Thoracic aorta (tissue), 2 donors: ENCODE measurements around the gene COX14. TPM values are rescaled to one million over a fixed set of nuclear protein-coding genes. Genes with fewer than 3 reads are reported as not detected.
A peak's percentile ranks its signal among the peaks of the same experiment; 100 is the strongest.

Experiments
- ATAC-seq: fragments of 150-250 bp; one replicate; pipeline ENCODE4 v1.8.0; 2017; ENCODE audit warnings: low read depth; ENCODE audit not compliant: insufficient number of reproducible peaks, low FRiP score
- DNase-seq: peaks from one replicate; pipeline ENCODE4 v3.0.0-alpha.2; 2020; ENCODE audit warnings: low spot score
- H3K27ac ChIP-seq, 2 donors: fragments of 200-600 bp; sonication (generic); 1 replicate in 1 of 2; 2 replicates in 1 of 2; pipeline ENCODE4 v1.5.1; 2016; ENCODE audit warnings: mild to moderate bottlenecking in 2 of 2, moderate library complexity in 2 of 2
- H3K27me3 ChIP-seq: fragments of 200-600 bp; sonication (generic); replicated peaks from 2 replicates; pipeline ENCODE4 v1.6.0; 2016; ENCODE audit warnings: mild to moderate bottlenecking; ENCODE audit not compliant: insufficient read depth
- H3K36me3 ChIP-seq: fragments of 200-600 bp; sonication (generic); one replicate; pipeline ENCODE4 v1.5.1; 2016
- H3K4me1 ChIP-seq, 2 donors: fragments of 200-600 bp; sonication (generic); 1 replicate in 1 of 2; 2 replicates in 1 of 2; pipeline versions ENCODE4 v1.5.1 to v1.6.0; 2016; ENCODE audit warnings: low read depth in 2 of 2, mild to moderate bottlenecking in 1 of 2; ENCODE audit not compliant: control insufficient read depth in 1 of 2
- H3K4me3 ChIP-seq: fragments of 200-600 bp; sonication (generic); 2 replicates; pipeline ENCODE4 v1.5.1; 2016; ENCODE audit warnings: mild to moderate bottlenecking
- H3K9me3 ChIP-seq: fragments of 200-600 bp; sonication (generic); 2 replicates; pipeline ENCODE4 v1.5.1; 2016
- CTCF ChIP-seq: fragments of 200-600 bp; sonication (generic); IDR thresholded peaks from one replicate; pipeline ENCODE4 v1.5.1; 2019; ENCODE audit warnings: antibody characterized with exemption
- total RNA-seq, 2 donors: library from RNA; depleted of rRNA; stranded (reverse); fragments of >200 nt; gene quantifications; one replicate each; pipeline versions ENCODE4 v1.1.0 to v1.2.3, GENCODE V29; 2016

The COX14 gene
- total RNA-seq, 2 donors from 2014 or later, result 50.8 to 57.2 TPM

- DNase-seq, result peak; percentile 95
Observed at GRCh38 chr12:50167049-50167828, 55.2 kb downstream of the COX14 start, which contains the start of gene CERS5. Gene CERS5 (minus strand): TSS chr12:50167369. CDS start chr12:50167297, 72 bp downstream.

More at GRCh38 chr12:50167049-50167828, 55.2 kb downstream of the COX14 start, which contains the start of gene CERS5:
- Histone ChIP-seq H3K4me3 (peak within 1 kb of the TSS; percentile 99), H3K27ac (peak within 1 kb of the TSS; percentile 96 to 97), H3K36me3 (no peaks in the 10 kb centered on the region), H3K9me3 (no peaks in the 10 kb centered on the region), H3K27me3 (no peaks in the 10 kb centered on the region), H3K4me1 (peaks cover 0 to 36% of the 10 kb centered on the region in 2 donors)
- peak; percentile 31 for TF ChIP-seq CTCF
- peak; percentile 93 for ATAC-seq

Other genes with a start within 250 kb of the COX14 start
- gene FAIM2, start 208.3 kb upstream of the COX14 start, total RNA-seq, result 1 to 10 TPM; 2.8 TPM
- 1 to 10 TPM in 1 of 2 donors, not detected in 1; 3.0 TPM for gene AQP2, start 161.5 kb upstream of the COX14 start, total RNA-seq
- gene AQP5, start 150.4 kb upstream of the COX14 start, total RNA-seq, result under 1 TPM; 0.42 to 0.54 TPM
- gene AQP6, start 139.3 kb upstream of the COX14 start, total RNA-seq, result not detected
- gene RACGAP1, start 86.7 kb upstream of the COX14 start, total RNA-seq, result 1 to 10 TPM; 3.0 to 4.8 TPM
- not detected for gene ASIC1, start 54.6 kb upstream of the COX14 start, total RNA-seq
- gene SMARCD1, start 26.9 kb upstream of the COX14 start, total RNA-seq, result 10 to 100 TPM; 53.6 to 60.0 TPM
- gene GPD1, start 8.2 kb upstream of the COX14 start, total RNA-seq, result 1 to 10 TPM; 4.2 to 5.0 TPM
- 10 to 100 TPM; 34.6 to 73.5 TPM for gene CERS5, start 55.1 kb downstream of the COX14 start, total RNA-seq
- 100 to 1,000 TPM; 103 to 194 TPM for gene LIMA1, start 171.3 kb downstream of the COX14 start, total RNA-seq